Amniotic stem cell (primary cell): ENCODE measurements around the gene CACNA1B.
"Not testable (repeated sequence)": the region's sequence is repeated elsewhere in the genome, so short reads cannot be mapped to it uniquely, and the experiment has no call there.

Experiments used
- DNase-seq: peaks from one replicate; lab custom pipeline; 2025; lab: John Stamatoyannopoulos, UW

Gene CACNA1B

GRCh38 chr9:138015021-138015829 lies 137.6 kb downstream of the CACNA1B start:
- DNase-seq, result no peak

GRCh38 chr9:138016406-138017187 lies 139.0 kb downstream of the CACNA1B start:
- no peak for DNase-seq

GRCh38 chr9:138017200-138017599 lies 139.6 kb downstream of the CACNA1B start:
- no peak for DNase-seq

- DNase-seq, result not testable (repeated sequence)
These were observed 141.9 kb downstream of the CACNA1B start for GRCh38 chr9:138019514-138019913.

- DNase-seq, result no peak
These were observed 142.7 kb downstream of the CACNA1B start for GRCh38 chr9:138020120-138020794.

GRCh38 chr9:138020795-138021182 lies 143.2 kb downstream of the CACNA1B start:
- no peak for DNase-seq

- DNase-seq, result no peak
These were observed 143.9 kb downstream of the CACNA1B start for GRCh38 chr9:138021251-138022056.

GRCh38 chr9:138022121-138022741 lies 144.6 kb downstream of the CACNA1B start:
- DNase-seq, result no peak

GRCh38 chr9:138022756-138023393 lies 145.3 kb downstream of the CACNA1B start:
- no peak for DNase-seq

- DNase-seq, result no peak
These were observed 146.0 kb downstream of the CACNA1B start for GRCh38 chr9:138023394-138024124.

- no peak for DNase-seq
These were observed 146.5 kb downstream of the CACNA1B start for GRCh38 chr9:138024131-138024530.

- DNase-seq, result no peak
These were observed 147.3 kb downstream of the CACNA1B start for GRCh38 chr9:138024831-138025291.

- DNase-seq, result no peak
These were observed 147.8 kb downstream of the CACNA1B start for GRCh38 chr9:138025417-138025816.

- no peak for DNase-seq
These were observed 148.3 kb downstream of the CACNA1B start for GRCh38 chr9:138025908-138026307.

- no peak for DNase-seq
These were observed 151.0 kb downstream of the CACNA1B start for GRCh38 chr9:138028596-138028995.

- no peak for DNase-seq
These were observed 153.6 kb downstream of the CACNA1B start for GRCh38 chr9:138031186-138031585.

- no peak for DNase-seq
These were observed 156.4 kb downstream of the CACNA1B start for GRCh38 chr9:138033950-138034349.

GRCh38 chr9:138037140-138037539 lies 159.6 kb downstream of the CACNA1B start:
- DNase-seq, result no peak

- DNase-seq, result no peak
These were observed 160.7 kb downstream of the CACNA1B start for GRCh38 chr9:138038244-138038671.
